Measurements from ENCODE around the gene RPS14. TPM values are rescaled to one million over a fixed set of nuclear protein-coding genes. Genes with fewer than 3 reads are reported as not detected.

Gene RPS14
- polyA plus RNA-seq, 1 of the 3 experiments (the other 2 are of a cell fraction): 10,227 TPM

- DNase-seq: no peak
- POLR2A ChIA-PET: interaction anchor here (2.8 kb wide), 1 partner anchor 19 kb away, joined by 12 read pairs; no protein-coding TSS in a partner anchor
- H4K20me1 ChIP-seq (ENCODE audit: insufficient read depth): peaks cover 82% of the 10 kb centered on the region
- no peaks in the 10 kb centered on the region for H3K9me2 ChIP-seq
- no peak for TF ChIP-seq NRF1 (IDR thresholded peaks at IDR 0.05; ENCODE audit: low read depth, low read length)
- TF ChIP-seq RAD21 (IDR thresholded peaks at IDR 0.05; ENCODE audit: low read length): no peak
- no peak for TF ChIP-seq YY1 (IDR thresholded peaks at IDR 0.05; ENCODE audit: low read depth)
- no peak for TF ChIP-seq NFIC (IDR thresholded peaks at IDR 0.05; ENCODE audit: borderline replicate concordance)
- no peak for TF ChIP-seq RCOR1 (IDR thresholded peaks at IDR 0.05; ENCODE audit: low read length)
- TF ChIP-seq USF2 (IDR thresholded peaks at IDR 0.05; ENCODE audit: borderline replicate concordance, low read depth, low read length): no peak
- no peak for TF ChIP-seq MAX (IDR thresholded peaks at IDR 0.05; ENCODE audit: low read depth)
- TF ChIP-seq GATA2 (CRISPR knock-in tag; IDR thresholded peaks at IDR 0.05): no peak
- 97% methylated on average over 4 of the region's 4 CpGs for WGBS (ENCODE audit: low lambda C conversion rate)
- peaks cover 55% of the 10 kb centered on the region for H3F3A ChIP-seq (replicated peaks; ENCODE audit: insufficient read depth)
- no peak overlapping the region for H3K4me3 ChIP-seq (ENCODE audit: low read depth in 2 of 2, low read length in 1 of 2)
- H3K4me1 ChIP-seq (ENCODE audit: control insufficient read depth in 1 of 2, insufficient read depth in 2 of 2, low read depth in 1 of 2, low read length in 1 of 2): peaks cover 48 to 59% of the 10 kb centered on the region in 2 experiments
- no peak overlapping the region for H3K9ac ChIP-seq
- H3K27ac ChIP-seq (ENCODE audit: low read depth in 2 of 2, low read length in 1 of 2): peak overlapping the region; percentile 48 to 56
- no peaks in the 10 kb centered on the region for H3K9me3 ChIP-seq
- peaks cover 99% of the 10 kb centered on the region for H3K79me2 ChIP-seq (ENCODE audit: insufficient read depth)
- no peaks in the 10 kb centered on the region for H3K27me3 ChIP-seq (ENCODE audit: insufficient read depth)
- H2AFZ ChIP-seq (ENCODE audit: low read depth): no peak overlapping the region
- H3K36me3 ChIP-seq (replicated peaks in 1 of 2; ENCODE audit: control insufficient read depth in 1 of 2, insufficient read depth in 2 of 2, low read length in 1 of 2): peaks cover 6% of the 10 kb centered on the region in 2 experiments
- CTCF ChIA-PET: interaction anchor here (1.4 to 2.5 kb wide), 4 partner anchors 14 to 42 kb away, joined by 3 to 10 read pairs (median 6); partner anchors contain the start of gene RPS14
- peak overlapping the region; percentile 13; the same call in 1 of the 2 replicates for H3K4me2 ChIP-seq
Observed at GRCh38 chr5:150491876-150492275, 42.3 kb upstream of the RPS14 start.

GRCh38 chr5:150490754-150491153 is 41.2 kb upstream of the RPS14 start:
- peaks cover 71% of the 10 kb centered on the region for H4K20me1 ChIP-seq (ENCODE audit: insufficient read depth)
- H3K4me1 ChIP-seq (ENCODE audit: control insufficient read depth in 1 of 2, insufficient read depth in 2 of 2, low read depth in 1 of 2, low read length in 1 of 2): peaks cover 48 to 59% of the 10 kb centered on the region in 2 experiments

More at GRCh38 chr5:150490754-150491153, 41.2 kb upstream of the RPS14 start:
- 83% methylated on average over 1 of the region's 1 CpG for WGBS (ENCODE audit: low lambda C conversion rate)
- CTCF ChIA-PET: interaction anchor here (1.4 to 2.5 kb wide), 5 partner anchors 13 to 41 kb away, joined by 4 to 15 read pairs (median 9); partner anchors contain the start of gene RPS14
- Histone ChIP-seq H3K9ac (no peak overlapping the region), H3K36me3 (replicated peaks in 1 of 2; ENCODE audit: control insufficient read depth in 1 of 2, insufficient read depth in 2 of 2, low read length in 1 of 2) (peaks cover 6% of the 10 kb centered on the region in 2 experiments), H3K9me3 (no peaks in the 10 kb centered on the region), H2AFZ (ENCODE audit: low read depth) (no peak overlapping the region), H3K27me3 (ENCODE audit: insufficient read depth) (no peaks in the 10 kb centered on the region), H3K4me3 (ENCODE audit: low read depth in 2 of 2, low read length in 1 of 2) (no peak overlapping the region), H3K9me2 (no peaks in the 10 kb centered on the region), H3K79me2 (ENCODE audit: insufficient read depth) (peaks cover 96% of the 10 kb centered on the region), H3K27ac (ENCODE audit: low read depth in 2 of 2, low read length in 1 of 2) (peak overlapping the region; percentile 59 to 70; a peak in 3 of 4 replicates), H3K4me2 (no peak overlapping the region; the same call in 1 of the 2 replicates), H3F3A (replicated peaks; ENCODE audit: insufficient read depth) (peaks cover 52% of the 10 kb centered on the region)
- POLR2A ChIA-PET: interaction anchor here (1.3 to 2.8 kb wide), 3 partner anchors 15 to 41 kb away, joined by 3 to 12 read pairs (median 4); no protein-coding TSS in a partner anchor
- no peak for DNase-seq
- TF ChIP-seq GATA2 (CRISPR knock-in tag; IDR thresholded peaks at IDR 0.05) (no peak), EP300 (IDR thresholded peaks at IDR 0.05; ENCODE audit: borderline replicate concordance in 1 of 2, low read depth in 1 of 2, low read length in 1 of 2) (no peak), FOXJ3 (CRISPR knock-in tag; IDR thresholded peaks at IDR 0.05) (no peak), SMC3 (IDR thresholded peaks at IDR 0.05; ENCODE audit: low read depth, low read length) (no peak)

Data from SK-N-SH (cell line).